DOHH2 (cell line): ENCODE data around the gene POLD4.

Experiments
- EZH2phosphoT487 ChIP-seq: fragments of 200-600 bp; sonication (generic); IDR thresholded peaks from 2 replicates; pipeline ENCODE4 v1.6.1; 2017; ENCODE audit warnings: borderline replicate concordance, mild to moderate bottlenecking, antibody characterized with exemption, low read length, moderate library complexity, mixed read lengths
- TF ChIP-seq, protein P1 (sequence below): fragments of 200-600 bp; sonication (generic); IDR thresholded peaks from one replicate; pipeline ENCODE4 v1.5.1; 2014; ENCODE audit warnings: antibody characterized with exemption, mild to moderate bottlenecking, low read depth, low read length; ENCODE audit not compliant: poor library complexity, severe bottlenecking

DNA sequence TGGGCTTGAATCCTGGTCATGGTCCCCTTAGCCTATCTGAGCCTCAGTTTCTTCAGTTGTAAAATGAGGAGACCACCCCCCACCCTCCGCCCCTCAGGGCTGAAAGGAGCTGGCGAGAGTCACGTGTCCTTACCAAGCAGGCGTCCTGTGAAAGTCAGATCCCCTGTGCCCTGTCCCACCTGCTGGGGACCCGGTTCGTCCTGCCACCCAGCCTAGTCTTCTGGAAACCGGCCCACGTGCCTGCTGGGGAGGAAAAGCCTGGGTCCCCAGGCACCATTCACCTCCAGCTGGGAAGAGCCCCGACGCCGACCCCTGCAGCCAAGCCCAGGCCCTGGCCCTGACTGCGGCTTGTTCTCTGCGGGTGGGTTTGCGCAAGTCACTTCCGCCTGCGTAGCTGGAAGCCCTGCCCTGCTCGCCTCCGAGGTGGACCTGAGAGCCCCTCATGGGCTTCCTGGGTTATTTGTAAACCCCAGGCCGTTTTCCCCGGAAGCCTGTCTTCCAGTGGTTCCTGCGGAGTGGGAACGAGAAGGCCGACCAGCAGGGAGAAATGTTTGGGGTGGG is 50.7 kb downstream of the POLD4 start:
- TF ChIP-seq EZH2phosphoT487 = no peak
- TF ChIP-seq, protein P1, sequence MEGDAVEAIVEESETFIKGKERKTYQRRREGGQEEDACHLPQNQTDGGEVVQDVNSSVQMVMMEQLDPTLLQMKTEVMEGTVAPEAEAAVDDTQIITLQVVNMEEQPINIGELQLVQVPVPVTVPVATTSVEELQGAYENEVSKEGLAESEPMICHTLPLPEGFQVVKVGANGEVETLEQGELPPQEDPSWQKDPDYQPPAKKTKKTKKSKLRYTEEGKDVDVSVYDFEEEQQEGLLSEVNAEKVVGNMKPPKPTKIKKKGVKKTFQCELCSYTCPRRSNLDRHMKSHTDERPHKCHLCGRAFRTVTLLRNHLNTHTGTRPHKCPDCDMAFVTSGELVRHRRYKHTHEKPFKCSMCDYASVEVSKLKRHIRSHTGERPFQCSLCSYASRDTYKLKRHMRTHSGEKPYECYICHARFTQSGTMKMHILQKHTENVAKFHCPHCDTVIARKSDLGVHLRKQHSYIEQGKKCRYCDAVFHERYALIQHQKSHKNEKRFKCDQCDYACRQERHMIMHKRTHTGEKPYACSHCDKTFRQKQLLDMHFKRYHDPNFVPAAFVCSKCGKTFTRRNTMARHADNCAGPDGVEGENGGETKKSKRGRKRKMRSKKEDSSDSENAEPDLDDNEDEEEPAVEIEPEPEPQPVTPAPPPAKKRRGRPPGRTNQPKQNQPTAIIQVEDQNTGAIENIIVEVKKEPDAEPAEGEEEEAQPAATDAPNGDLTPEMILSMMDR = no peak
